ENCODE measurements around the gene ADI1. TPM values are rescaled to one million over a fixed set of nuclear protein-coding genes. Genes with fewer than 3 reads are reported as not detected.

Gene ADI1
- total and polyA plus RNA-seq, 2 of the 8 experiments (the other 6 are each of a cell fraction or from before 2014, with no cell fraction given), result 12.2 to 40.2 TPM

GRCh38 chr2:3449936-3450335 is 69.4 kb downstream of the ADI1 start:
- CTCF ChIA-PET (ENCODE audit: partially characterized antibody), result interaction anchor here (3.5 to 4.8 kb wide), 3 partner anchors 13 to 26 kb away, joined by 18 to 51 read pairs (median 23); no protein-coding TSS in a partner anchor
- POLR2A ChIA-PET (ENCODE audit: partially characterized antibody), result no interaction called here
- Histone ChIP-seq H2BK12ac (ENCODE audit: low read depth, low read length) (no peak overlapping the region), H3K27me3 (replicated peaks in 1 of 4; ENCODE audit: control insufficient read depth in 3 of 4, extremely low read depth in 1 of 4, insufficient read depth in 3 of 4, low read length in 3 of 4) (no peaks in the 10 kb centered on the region), H2BK20ac (ENCODE audit: low read length) (no peak overlapping the region), H3K9ac (replicated peaks in 1 of 4; ENCODE audit: extremely low read depth in 1 of 4, low read depth in 3 of 4, low read length in 3 of 4) (no peak overlapping the region), H3K36me3 (ENCODE audit: control insufficient read depth in 2 of 4, insufficient read depth in 4 of 4, low read length in 3 of 4) (peaks cover 3 to 8% (median 7%) of the 10 kb centered on the region in 4 experiments; a peak in 4 of 8 replicates), H4K20me1 (replicated peaks in 1 of 2; ENCODE audit: control insufficient read depth in 1 of 2, insufficient read depth in 2 of 2, low read length in 2 of 2) (peaks cover 0 to 5% of the 10 kb centered on the region in 2 experiments), H3K18ac (ENCODE audit: extremely low read depth, low read length) (no peak overlapping the region), H4K8ac (ENCODE audit: extremely low read depth, insufficient read depth, low read length) (no peak overlapping the region), H3K23me2 (ENCODE audit: low read depth, low read length) (no peaks in the 10 kb centered on the region), H3K27ac (ENCODE audit: low read depth, low read length) (no peak overlapping the region), H3K4me3 (ENCODE audit: extremely low read depth in 1 of 4, insufficient read depth in 2 of 4, low read depth in 3 of 4, low read length in 4 of 4) (no peak overlapping the region), H2AK5ac (ENCODE audit: low read depth, low read length) (no peak overlapping the region), H3K23ac (ENCODE audit: insufficient read length) (no peak overlapping the region), H3K79me2 (ENCODE audit: control insufficient read depth in 1 of 2, insufficient read depth in 2 of 2, low read length in 2 of 2) (no peaks in the 10 kb centered on the region), H4K5ac (ENCODE audit: insufficient read length, low read depth, low read length) (no peak overlapping the region), H3K4ac (replicated peaks; ENCODE audit: insufficient read length, low read depth, low read length) (no peak overlapping the region), H2AFZ (ENCODE audit: low read length) (no peak overlapping the region), H3K4me2 (ENCODE audit: insufficient read depth in 1 of 2, low read depth in 2 of 2, low read length in 2 of 2) (no peak overlapping the region), H3K9me3 (ENCODE audit: insufficient read depth in 2 of 2, low read depth in 1 of 2, low read length in 1 of 2) (no peaks in the 10 kb centered on the region), H3K4me1 (replicated peaks in 1 of 4; ENCODE audit: control insufficient read depth in 3 of 4, insufficient read depth in 4 of 4, low read length in 3 of 4) (peaks cover 0 to 3% (median 0%) of the 10 kb centered on the region in 4 experiments; a peak in 1 of 7 replicates), H2BK15ac (ENCODE audit: low read length) (no peak overlapping the region), H2BK120ac (replicated peaks; ENCODE audit: low read depth, low read length) (no peak overlapping the region), H4K91ac (replicated peaks; ENCODE audit: insufficient read length, low read length) (no peak overlapping the region), H2BK5ac (ENCODE audit: low read depth, low read length) (no peak overlapping the region), H3K14ac (ENCODE audit: insufficient read length) (no peak overlapping the region), H3K79me1 (ENCODE audit: low read depth, low read length) (peaks cover 2% of the 10 kb centered on the region; the same call in 1 of the 2 replicates), H3K56ac (replicated peaks; ENCODE audit: insufficient read length, low read depth, low read length) (no peak overlapping the region)
- peak in 1 of 2 experiments; percentile 17 for DNase-seq (ENCODE audit: low read depth in 1 of 2, low spot score in 2 of 2)
- FAIRE-seq, result no peak
- 90% methylated on average over 10 of the region's 11 CpGs; no CpG with 5 or more reads in 1 of the 2 experiments for WGBS, 2 experiments (ENCODE audit: extremely low coverage in 1 of 2, insufficient coverage in 1 of 2, insufficient read length in 1 of 2, insufficient replicate concordance in 2 of 2, low coverage in 1 of 2, low lambda C conversion rate in 2 of 2, missing lambda C conversion rate in 1 of 2)
- TF ChIP-seq BRCA1 (IDR thresholded peaks at IDR 0.05; ENCODE audit: low read depth, low read length) (no peak), E2F6 (IDR thresholded peaks at IDR 0.05) (no peak), GTF2F1 (IDR thresholded peaks at IDR 0.05; ENCODE audit: borderline replicate concordance, low read depth, low read length) (no peak), POU5F1 (IDR thresholded peaks at IDR 0.05; ENCODE audit: low read depth, low read length) (no peak), SP1 (IDR thresholded peaks at IDR 0.05; ENCODE audit: low read depth, low read length) (no peak), CEBPB (IDR thresholded peaks at IDR 0.05; ENCODE audit: low read depth, low read length) (no peak), SP4 (IDR thresholded peaks at IDR 0.05; ENCODE audit: low read length) (no peak), HDAC2 (IDR thresholded peaks at IDR 0.05; ENCODE audit: borderline replicate concordance in 1 of 2, low read depth in 2 of 2, low read length in 2 of 2) (no peak), GABPA (IDR thresholded peaks at IDR 0.05; ENCODE audit: borderline replicate concordance, insufficient read depth, low read length) (no peak), RFX5 (IDR thresholded peaks at IDR 0.05; ENCODE audit: borderline replicate concordance, low read depth, low read length) (no peak), SAP30 (IDR thresholded peaks at IDR 0.05; ENCODE audit: insufficient read depth, insufficient replicate concordance, low read length) (no peak)

Measured in H1 (cell line).